Keratinocyte (primary cell): ENCODE measurements around the gene B4GALNT4.
"Not testable (repeated sequence)": the region's sequence is repeated elsewhere in the genome, so short reads cannot be mapped to it uniquely, and the experiment has no call there.

ENCODE experiments used
- EZH2 ChIP-seq: IDR thresholded peaks from one replicate; pipeline ENCODE4 v1.6.1; 2012; ENCODE audit warnings: inconsistent platforms, mild to moderate bottlenecking, low read length, moderate library complexity
- TF ChIP-seq, protein P1 (sequence below), 3 experiments: IDR thresholded peaks in 1 of 3; conservative IDR thresholded peaks in 1 of 3; optimal IDR thresholded peaks in 1 of 3; 2 replicates in 2 of 3; 3 replicates in 1 of 3; pipeline versions ENCODE3 to v1.5.1; 2011; ENCODE audit warnings: low read length in 3 of 3, mild to moderate bottlenecking in 3 of 3, moderate library complexity in 2 of 3, control low read depth in 1 of 3, inconsistent platforms in 1 of 3; ENCODE audit not compliant: insufficient read depth in 2 of 3; ENCODE audit errors: extremely low read depth in 1 of 3

DNA sequence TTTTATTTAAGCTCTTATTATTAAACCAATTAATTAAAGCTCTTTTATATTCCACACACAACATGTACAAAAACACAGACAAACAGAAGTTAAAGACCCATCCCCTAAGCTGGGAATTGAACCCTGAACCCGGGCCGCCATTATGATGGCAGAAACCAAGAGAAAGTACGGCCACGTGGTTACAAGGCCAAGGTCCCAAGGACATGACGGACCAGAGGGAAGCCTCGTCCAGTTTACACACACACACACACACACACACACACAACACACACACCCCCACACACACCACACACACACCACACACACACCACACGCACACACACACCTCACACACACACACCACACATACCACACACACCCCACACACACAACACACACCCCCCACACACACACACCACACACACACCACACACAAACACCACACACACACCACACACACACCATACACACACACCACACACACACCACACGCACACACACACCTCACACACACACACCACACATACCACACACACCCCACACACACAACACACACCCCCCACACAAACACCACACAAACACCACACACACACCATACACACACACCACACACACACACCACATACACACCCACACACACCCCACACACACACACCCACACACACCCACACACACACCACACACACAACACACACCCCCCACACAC, 19.9 kb upstream of the B4GALNT4 start:
- TF ChIP-seq, protein P1, sequence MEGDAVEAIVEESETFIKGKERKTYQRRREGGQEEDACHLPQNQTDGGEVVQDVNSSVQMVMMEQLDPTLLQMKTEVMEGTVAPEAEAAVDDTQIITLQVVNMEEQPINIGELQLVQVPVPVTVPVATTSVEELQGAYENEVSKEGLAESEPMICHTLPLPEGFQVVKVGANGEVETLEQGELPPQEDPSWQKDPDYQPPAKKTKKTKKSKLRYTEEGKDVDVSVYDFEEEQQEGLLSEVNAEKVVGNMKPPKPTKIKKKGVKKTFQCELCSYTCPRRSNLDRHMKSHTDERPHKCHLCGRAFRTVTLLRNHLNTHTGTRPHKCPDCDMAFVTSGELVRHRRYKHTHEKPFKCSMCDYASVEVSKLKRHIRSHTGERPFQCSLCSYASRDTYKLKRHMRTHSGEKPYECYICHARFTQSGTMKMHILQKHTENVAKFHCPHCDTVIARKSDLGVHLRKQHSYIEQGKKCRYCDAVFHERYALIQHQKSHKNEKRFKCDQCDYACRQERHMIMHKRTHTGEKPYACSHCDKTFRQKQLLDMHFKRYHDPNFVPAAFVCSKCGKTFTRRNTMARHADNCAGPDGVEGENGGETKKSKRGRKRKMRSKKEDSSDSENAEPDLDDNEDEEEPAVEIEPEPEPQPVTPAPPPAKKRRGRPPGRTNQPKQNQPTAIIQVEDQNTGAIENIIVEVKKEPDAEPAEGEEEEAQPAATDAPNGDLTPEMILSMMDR (optimal IDR thresholded peaks at IDR 0.05 in 1 of 3, IDR thresholded peaks at IDR 0.05 in 1 of 3, conservative IDR thresholded peaks at IDR 0.05 in 1 of 3; ENCODE audit: extremely low read depth in 1 of 3, insufficient read depth in 2 of 3, low read length in 3 of 3): not testable (repeated sequence)
- TF ChIP-seq EZH2: not testable (repeated sequence)
